Measurements from ENCODE around the gene SPNS3. TPM values are rescaled to one million over a fixed set of nuclear protein-coding genes. Genes with fewer than 3 reads are reported as not detected.

SPNS3 gene
- polyA plus RNA-seq, 3 donors, result 0.16 to 0.24 TPM; not detected in 1

DNA sequence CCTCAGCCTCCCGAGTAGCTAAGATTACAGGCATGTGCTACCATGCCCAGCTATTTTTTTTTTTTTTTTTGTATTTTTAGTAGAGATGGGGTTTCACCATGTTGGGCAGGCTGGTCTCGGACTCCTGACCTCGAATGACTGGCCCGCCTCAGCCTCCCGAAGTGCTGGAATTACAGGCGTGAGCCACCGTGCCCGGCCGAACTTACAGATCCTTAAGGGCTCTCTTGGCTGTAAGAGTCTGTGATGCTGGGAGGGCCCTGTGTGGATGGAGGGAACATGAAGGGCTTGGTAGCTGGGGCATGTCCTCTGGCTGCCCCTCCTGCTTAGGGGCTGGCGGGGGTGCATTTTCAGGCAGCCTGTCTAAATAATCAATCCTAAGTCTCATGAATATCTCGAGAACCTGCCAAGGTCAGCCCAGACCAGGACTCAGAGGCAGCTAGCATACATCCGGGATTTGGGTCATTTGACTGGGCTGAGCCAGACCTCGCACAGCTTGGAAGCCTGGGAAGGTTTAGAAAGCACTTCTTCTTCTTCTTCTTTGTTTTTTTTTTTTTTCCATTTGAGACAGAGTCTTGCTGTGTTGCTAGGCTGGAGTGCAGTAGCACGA lies 17.1 kb downstream of the SPNS3 start:
- no peak overlapping the region for H3K27ac ChIP-seq (ENCODE audit: low read depth, low read length)
- 83 to 87% (median 85%) methylated on average over 14 of the region's 14 CpGs for WGBS, 3 donors

GRCh38 chr17:4453812-4454591 lies 20.3 kb downstream of the SPNS3 start:
- 68 to 90% (median 81%) methylated on average over 9 of the region's 9 CpGs for WGBS, 3 donors
- no peak overlapping the region for H3K27ac ChIP-seq (ENCODE audit: low read depth, low read length)

- no peak overlapping the region for H3K27ac ChIP-seq (ENCODE audit: low read depth, low read length)
- WGBS, 3 donors, result 68 to 82% (median 71%) methylated on average over 5 of the region's 5 CpGs
These were observed 26.9 kb downstream of the SPNS3 start for GRCh38 chr17:4460661-4461060.

GRCh38 chr17:4463818-4464476 lies 30.2 kb downstream of the SPNS3 start:
- H3K27ac ChIP-seq (ENCODE audit: low read depth, low read length), result no peak overlapping the region
- WGBS, 3 donors, result 53 to 71% (median 70%) methylated on average over 10 of the region's 10 CpGs

- 74 to 92% (median 90%) methylated on average over 8 of the region's 8 CpGs for WGBS, 3 donors
These were observed 32.0 kb downstream of the SPNS3 start for GRCh38 chr17:4465786-4466185.

GRCh38 chr17:4467287-4467686 lies 33.5 kb downstream of the SPNS3 start:
- H3K27ac ChIP-seq (ENCODE audit: low read depth, low read length), result no peak overlapping the region
- WGBS, 3 donors, result 60 to 78% (median 64%) methylated on average over 7 of the region's 7 CpGs

More at GRCh38 chr17:4465786-4466185, 32.0 kb downstream of the SPNS3 start:
- no peak overlapping the region for H3K27ac ChIP-seq (ENCODE audit: low read depth, low read length)

GRCh38 chr17:4469552-4469951 lies 35.8 kb downstream of the SPNS3 start:
- no peak overlapping the region for H3K27ac ChIP-seq (ENCODE audit: low read depth, low read length)
- 86 to 91% (median 88%) methylated on average over 12 of the region's 12 CpGs for WGBS, 3 donors

- H3K27ac ChIP-seq (ENCODE audit: low read depth, low read length), result no peak overlapping the region
- 82 to 97% (median 93%) methylated on average over 3 of the region's 3 CpGs for WGBS, 3 donors
These were observed 38.5 kb downstream of the SPNS3 start for GRCh38 chr17:4472286-4472685.

DNA sequence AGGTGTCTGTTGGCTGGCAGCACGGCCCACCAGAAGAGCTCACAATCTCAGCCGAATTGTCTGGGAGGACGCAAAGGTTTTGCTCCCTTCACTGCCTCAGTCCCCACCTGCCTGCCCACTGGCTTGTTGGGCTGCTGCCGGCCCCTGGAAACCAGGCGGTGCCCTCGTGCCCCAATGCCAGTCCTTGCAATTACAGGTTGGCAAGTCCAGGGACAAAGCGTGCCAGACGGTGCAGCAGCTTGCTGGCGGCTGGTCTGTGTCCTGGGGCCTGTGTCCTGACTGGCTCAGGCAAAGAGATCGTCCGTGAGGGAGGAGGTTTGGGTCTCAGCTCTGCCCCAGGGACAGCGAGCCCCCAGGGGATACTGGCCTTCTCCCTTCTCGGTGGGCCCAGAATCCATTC lies 40.4 kb downstream of the SPNS3 start:
- H3K27ac ChIP-seq (ENCODE audit: low read depth, low read length), result no peak overlapping the region
- 75 to 87% (median 82%) methylated on average over 13 of the region's 13 CpGs for WGBS, 3 donors

DNA sequence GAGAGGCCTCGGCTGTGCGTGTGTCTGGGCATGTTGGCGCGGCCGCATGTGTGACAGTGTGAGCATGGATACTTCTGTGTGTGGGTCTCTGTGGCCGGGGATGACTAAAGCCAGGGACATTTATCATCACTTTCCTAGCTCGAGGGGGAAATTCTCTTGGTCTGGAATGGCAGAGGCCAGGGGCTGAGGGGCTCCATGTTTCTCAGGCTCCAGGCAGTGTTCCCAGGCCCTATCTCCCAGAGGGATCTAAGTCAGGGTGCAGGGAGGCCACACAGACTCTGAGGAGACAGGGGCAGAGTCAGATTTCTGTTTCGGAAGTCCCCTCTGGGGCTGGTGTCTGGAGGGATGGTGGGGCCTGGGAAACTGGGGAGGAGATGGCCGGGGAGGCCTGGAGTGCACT lies 41.3 kb downstream of the SPNS3 start:
- 80 to 91% (median 83%) methylated on average over 9 of the region's 9 CpGs for WGBS, 3 donors
- no peak overlapping the region for H3K27ac ChIP-seq (ENCODE audit: low read depth, low read length)

GRCh38 chr17:4475463-4475862 lies 41.7 kb downstream of the SPNS3 start:
- WGBS, 3 donors, result 83 to 88% (median 86%) methylated on average over 7 of the region's 7 CpGs
- no peak overlapping the region for H3K27ac ChIP-seq (ENCODE audit: low read depth, low read length)

DNA sequence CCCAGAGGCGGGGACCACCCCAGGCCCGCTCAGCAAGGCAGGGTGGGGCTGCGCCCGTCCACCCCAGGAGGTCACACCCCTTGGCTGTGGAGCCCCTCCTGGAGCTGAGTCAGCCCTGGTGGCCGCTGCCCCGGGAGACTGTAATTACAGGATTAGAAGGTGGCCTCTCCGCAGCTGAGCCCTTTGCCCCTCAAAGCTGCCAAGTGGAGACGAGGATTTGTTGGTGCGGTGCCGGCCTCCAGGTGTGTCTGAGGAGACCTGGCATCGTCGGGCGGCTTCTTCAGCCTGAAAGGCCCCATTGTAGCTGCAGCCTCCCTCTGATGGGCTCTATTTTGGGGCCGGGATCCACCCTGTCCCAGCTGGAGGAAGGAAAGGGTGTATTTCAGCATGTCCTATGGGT lies 42.3 kb downstream of the SPNS3 start:
- no peak overlapping the region for H3K27ac ChIP-seq (ENCODE audit: low read depth, low read length)
- 72 to 75% (median 74%) methylated on average over 14 of the region's 14 CpGs for WGBS, 3 donors

GRCh38 chr17:4476511-4477070 lies 42.9 kb downstream of the SPNS3 start:
- H3K27ac ChIP-seq (ENCODE audit: low read depth, low read length), result no peak overlapping the region
- WGBS, 3 donors, result 71 to 83% (median 72%) methylated on average over 15 to 19 of the region's 19 CpGs

DNA sequence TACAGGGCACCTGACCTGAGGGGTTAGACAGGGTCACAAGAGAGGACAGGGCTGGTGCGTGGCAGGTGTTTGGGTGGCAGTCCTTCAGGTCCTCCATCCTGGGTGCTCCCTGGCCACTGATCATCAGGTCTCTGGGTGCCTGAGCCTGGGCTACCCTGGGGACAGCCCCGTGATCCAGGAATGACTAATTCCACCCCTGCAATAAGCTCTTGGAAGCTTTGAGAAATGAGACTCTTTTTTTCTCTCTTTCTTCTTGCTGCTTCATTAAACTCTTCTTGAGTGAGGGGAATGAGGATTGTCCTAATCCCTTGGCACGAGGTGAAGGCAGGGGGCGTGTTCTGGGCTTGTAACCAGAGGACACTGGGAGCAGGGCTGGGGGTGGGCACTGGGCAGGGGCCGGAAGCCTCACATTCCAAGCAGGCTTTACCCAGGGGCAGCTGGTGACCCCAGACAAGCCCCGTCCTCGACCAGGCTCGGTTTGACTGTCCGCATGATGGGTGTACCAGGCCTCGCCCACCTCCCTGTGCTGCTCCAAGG lies 43.6 kb downstream of the SPNS3 start:
- H3K27ac ChIP-seq (ENCODE audit: low read depth, low read length), result no peak overlapping the region
- 80 to 87% (median 83%) methylated on average over 10 of the region's 10 CpGs for WGBS, 3 donors

- no peak overlapping the region for H3K27ac ChIP-seq (ENCODE audit: low read depth, low read length)
- WGBS, 3 donors, result 86 to 94% (median 92%) methylated on average over 11 of the region's 11 CpGs
These were observed 44.6 kb downstream of the SPNS3 start for GRCh38 chr17:4478318-4478830.

- 81 to 87% (median 84%) methylated on average over 8 of the region's 8 CpGs for WGBS, 3 donors
- no peak overlapping the region for H3K27ac ChIP-seq (ENCODE audit: low read depth, low read length)
These were observed 45.7 kb downstream of the SPNS3 start for GRCh38 chr17:4479340-4479981.

- H3K27ac ChIP-seq (ENCODE audit: low read depth, low read length), result no peak overlapping the region
- 52 to 60% (median 59%) methylated on average over 13 of the region's 13 CpGs for WGBS, 3 donors
These were observed 46.4 kb downstream of the SPNS3 start for GRCh38 chr17:4479982-4480751.

All from adipose tissue (tissue), 3 donors.